Measurements from ENCODE around the gene CCDC146. TPM values are rescaled to one million over a fixed set of nuclear protein-coding genes. Genes with fewer than 3 reads are reported as not detected.
A peak's percentile ranks its signal among the peaks of the same experiment; 100 is the strongest.

Gene CCDC146
- total and polyA plus RNA-seq, 10 of the 15 experiments (the other 5 are each of a cell fraction or from before 2014, with no cell fraction given) = 0.28 to 5.3 (median 1.3) TPM

DNA sequence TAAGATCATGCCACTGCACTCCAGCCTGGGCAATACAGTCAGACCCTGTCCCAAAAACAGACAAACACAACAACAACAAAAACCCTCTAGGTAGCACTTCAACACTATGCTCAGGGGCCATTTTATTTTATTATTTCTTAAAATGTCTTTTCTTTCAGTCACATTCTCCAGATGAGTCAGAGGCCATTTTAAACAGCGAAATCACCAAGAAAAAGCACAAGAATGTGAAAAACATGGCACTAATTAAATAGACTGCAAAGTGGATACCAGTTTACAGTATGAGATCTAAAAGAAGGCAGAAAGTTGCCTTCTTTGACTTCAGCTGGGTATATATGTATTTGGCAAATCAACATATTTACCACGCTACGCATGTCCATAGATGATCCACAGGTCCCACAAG, 83.3 kb downstream of the CCDC146 start:
- 78% methylated on average over 3 of the region's 3 CpGs for WGBS (ENCODE audit: insufficient coverage, insufficient replicate concordance, low lambda C conversion rate, missing lambda C conversion rate)
- ChIA-PET POLR2A (no interaction called here), RAD21 (ENCODE audit: unreplicated experiment) (interaction anchor here (0.7 to 1.3 kb wide), 4 partner anchors 12 to 143 kb away, joined by 3 to 5 read pairs (median 4); no protein-coding TSS in a partner anchor), CTCF (interaction anchor here (2.0 to 3.3 kb wide), 3 partner anchors 10 to 126 kb away, joined by 5 to 15 read pairs (median 6); no protein-coding TSS in a partner anchor), SMC1A (ENCODE audit: uncharacterized antibody, unreplicated experiment) (interaction anchor here (1.0 to 8.6 kb wide), 4 partner anchors 8 to 40 kb away, joined by 3 to 124 read pairs (median 4); no protein-coding TSS in a partner anchor)
- peak overlapping the region; percentile 18; the same call in 1 of the 2 replicates for H3K4me2 ChIP-seq (ENCODE audit: control insufficient read depth, insufficient read depth)
- no peaks in the 10 kb centered on the region for H4K20me1 ChIP-seq (ENCODE audit: control insufficient read depth, insufficient read depth)
- DNase-seq (ENCODE audit: low read depth, low spot score) = no peak
- TF ChIP-seq, protein P1, sequence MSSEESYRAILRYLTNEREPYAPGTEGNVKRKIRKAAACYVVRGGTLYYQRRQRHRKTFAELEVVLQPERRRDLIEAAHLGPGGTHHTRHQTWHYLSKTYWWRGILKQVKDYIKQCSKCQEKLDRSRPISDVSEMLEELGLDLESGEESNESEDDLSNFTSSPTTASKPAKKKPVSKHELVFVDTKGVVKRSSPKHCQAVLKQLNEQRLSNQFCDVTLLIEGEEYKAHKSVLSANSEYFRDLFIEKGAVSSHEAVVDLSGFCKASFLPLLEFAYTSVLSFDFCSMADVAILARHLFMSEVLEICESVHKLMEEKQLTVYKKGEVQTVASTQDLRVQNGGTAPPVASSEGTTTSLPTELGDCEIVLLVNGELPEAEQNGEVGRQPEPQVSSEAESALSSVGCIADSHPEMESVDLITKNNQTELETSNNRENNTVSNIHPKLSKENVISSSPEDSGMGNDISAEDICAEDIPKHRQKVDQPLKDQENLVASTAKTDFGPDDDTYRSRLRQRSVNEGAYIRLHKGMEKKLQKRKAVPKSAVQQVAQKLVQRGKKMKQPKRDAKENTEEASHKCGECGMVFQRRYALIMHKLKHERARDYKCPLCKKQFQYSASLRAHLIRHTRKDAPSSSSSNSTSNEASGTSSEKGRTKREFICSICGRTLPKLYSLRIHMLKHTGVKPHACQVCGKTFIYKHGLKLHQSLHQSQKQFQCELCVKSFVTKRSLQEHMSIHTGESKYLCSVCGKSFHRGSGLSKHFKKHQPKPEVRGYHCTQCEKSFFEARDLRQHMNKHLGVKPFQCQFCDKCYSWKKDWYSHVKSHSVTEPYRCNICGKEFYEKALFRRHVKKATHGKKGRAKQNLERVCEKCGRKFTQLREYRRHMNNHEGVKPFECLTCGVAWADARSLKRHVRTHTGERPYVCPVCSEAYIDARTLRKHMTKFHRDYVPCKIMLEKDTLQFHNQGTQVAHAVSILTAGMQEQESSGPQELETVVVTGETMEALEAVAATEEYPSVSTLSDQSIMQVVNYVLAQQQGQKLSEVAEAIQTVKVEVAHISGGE (CRISPR knock-in tag; IDR thresholded peaks at IDR 0.05) = no peak
- TF ChIP-seq JUNB (IDR thresholded peaks at IDR 0.05) (0 out of 2 replicates have a peak, but pooled peaks have one; percentile 9), ZNF622 (IDR thresholded peaks at IDR 0.05) (no peak), BHLHE40 (IDR thresholded peaks at IDR 0.05; ENCODE audit: borderline replicate concordance in 1 of 2, low read depth in 2 of 2, low read length in 1 of 2) (no peak), YY1 (IDR thresholded peaks at IDR 0.05; ENCODE audit: low read depth, low read length) (0 out of 2 replicates have a peak, but pooled peaks have one; percentile 28)
- TF ChIP-seq, protein P2, sequence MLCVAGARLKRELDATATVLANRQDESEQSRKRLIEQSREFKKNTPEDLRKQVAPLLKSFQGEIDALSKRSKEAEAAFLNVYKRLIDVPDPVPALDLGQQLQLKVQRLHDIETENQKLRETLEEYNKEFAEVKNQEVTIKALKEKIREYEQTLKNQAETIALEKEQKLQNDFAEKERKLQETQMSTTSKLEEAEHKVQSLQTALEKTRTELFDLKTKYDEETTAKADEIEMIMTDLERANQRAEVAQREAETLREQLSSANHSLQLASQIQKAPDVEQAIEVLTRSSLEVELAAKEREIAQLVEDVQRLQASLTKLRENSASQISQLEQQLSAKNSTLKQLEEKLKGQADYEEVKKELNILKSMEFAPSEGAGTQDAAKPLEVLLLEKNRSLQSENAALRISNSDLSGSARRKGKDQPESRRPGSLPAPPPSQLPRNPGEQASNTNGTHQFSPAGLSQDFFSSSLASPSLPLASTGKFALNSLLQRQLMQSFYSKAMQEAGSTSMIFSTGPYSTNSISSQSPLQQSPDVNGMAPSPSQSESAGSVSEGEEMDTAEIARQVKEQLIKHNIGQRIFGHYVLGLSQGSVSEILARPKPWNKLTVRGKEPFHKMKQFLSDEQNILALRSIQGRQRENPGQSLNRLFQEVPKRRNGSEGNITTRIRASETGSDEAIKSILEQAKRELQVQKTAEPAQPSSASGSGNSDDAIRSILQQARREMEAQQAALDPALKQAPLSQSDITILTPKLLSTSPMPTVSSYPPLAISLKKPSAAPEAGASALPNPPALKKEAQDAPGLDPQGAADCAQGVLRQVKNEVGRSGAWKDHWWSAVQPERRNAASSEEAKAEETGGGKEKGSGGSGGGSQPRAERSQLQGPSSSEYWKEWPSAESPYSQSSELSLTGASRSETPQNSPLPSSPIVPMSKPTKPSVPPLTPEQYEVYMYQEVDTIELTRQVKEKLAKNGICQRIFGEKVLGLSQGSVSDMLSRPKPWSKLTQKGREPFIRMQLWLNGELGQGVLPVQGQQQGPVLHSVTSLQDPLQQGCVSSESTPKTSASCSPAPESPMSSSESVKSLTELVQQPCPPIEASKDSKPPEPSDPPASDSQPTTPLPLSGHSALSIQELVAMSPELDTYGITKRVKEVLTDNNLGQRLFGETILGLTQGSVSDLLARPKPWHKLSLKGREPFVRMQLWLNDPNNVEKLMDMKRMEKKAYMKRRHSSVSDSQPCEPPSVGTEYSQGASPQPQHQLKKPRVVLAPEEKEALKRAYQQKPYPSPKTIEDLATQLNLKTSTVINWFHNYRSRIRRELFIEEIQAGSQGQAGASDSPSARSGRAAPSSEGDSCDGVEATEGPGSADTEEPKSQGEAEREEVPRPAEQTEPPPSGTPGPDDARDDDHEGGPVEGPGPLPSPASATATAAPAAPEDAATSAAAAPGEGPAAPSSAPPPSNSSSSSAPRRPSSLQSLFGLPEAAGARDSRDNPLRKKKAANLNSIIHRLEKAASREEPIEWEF (IDR thresholded peaks at IDR 0.05; ENCODE audit: insufficient replicate concordance, low read depth, low read length) = no peak
- BruUV-seq (replicated peaks) = no TSS peak
- no peak for ATAC-seq
- H3K9ac ChIP-seq (ENCODE audit: control insufficient read depth, insufficient read depth, low read length) = no peak overlapping the region
- peak overlapping the region; percentile 45; the same call in 1 of the 2 replicates for H3K27ac ChIP-seq (ENCODE audit: control insufficient read depth, insufficient read depth)
- intact Hi-C loops (cut with micrococcal nuclease; ENCODE audit: unreplicated experiment) (no loop called here), in situ Hi-C loops (cut with MboI) (no loop called here)
- peak overlapping the region; percentile 55; the same call in 1 of the 2 replicates for H2AFZ ChIP-seq (ENCODE audit: control insufficient read depth, low read depth, low read length)
- H3K9me3 ChIP-seq (replicated peaks; ENCODE audit: control insufficient read depth, insufficient read depth, low read length) = peaks cover 17% of the 10 kb centered on the region
- H3K27me3 ChIP-seq (replicated peaks in 1 of 2; ENCODE audit: control insufficient read depth in 2 of 2, insufficient read depth in 2 of 2, low read length in 1 of 2) = no peaks in the 10 kb centered on the region
- no peak for FAIRE-seq
- peaks cover 34% of the 10 kb centered on the region for H3K4me1 ChIP-seq (ENCODE audit: control insufficient read depth, insufficient read depth, low read length)
- H3K4me3 ChIP-seq = no peak overlapping the region
- H3K36me3 ChIP-seq (ENCODE audit: control insufficient read depth in 2 of 2, insufficient read depth in 2 of 2, low read length in 1 of 2) = no peaks in the 10 kb centered on the region
- no peaks in the 10 kb centered on the region for H3K79me2 ChIP-seq (ENCODE audit: control insufficient read depth, insufficient read depth, low read length)

All from GM12878 (cell line).